ENCODE data around the gene EBI3.

The EBI3 gene

DNA sequence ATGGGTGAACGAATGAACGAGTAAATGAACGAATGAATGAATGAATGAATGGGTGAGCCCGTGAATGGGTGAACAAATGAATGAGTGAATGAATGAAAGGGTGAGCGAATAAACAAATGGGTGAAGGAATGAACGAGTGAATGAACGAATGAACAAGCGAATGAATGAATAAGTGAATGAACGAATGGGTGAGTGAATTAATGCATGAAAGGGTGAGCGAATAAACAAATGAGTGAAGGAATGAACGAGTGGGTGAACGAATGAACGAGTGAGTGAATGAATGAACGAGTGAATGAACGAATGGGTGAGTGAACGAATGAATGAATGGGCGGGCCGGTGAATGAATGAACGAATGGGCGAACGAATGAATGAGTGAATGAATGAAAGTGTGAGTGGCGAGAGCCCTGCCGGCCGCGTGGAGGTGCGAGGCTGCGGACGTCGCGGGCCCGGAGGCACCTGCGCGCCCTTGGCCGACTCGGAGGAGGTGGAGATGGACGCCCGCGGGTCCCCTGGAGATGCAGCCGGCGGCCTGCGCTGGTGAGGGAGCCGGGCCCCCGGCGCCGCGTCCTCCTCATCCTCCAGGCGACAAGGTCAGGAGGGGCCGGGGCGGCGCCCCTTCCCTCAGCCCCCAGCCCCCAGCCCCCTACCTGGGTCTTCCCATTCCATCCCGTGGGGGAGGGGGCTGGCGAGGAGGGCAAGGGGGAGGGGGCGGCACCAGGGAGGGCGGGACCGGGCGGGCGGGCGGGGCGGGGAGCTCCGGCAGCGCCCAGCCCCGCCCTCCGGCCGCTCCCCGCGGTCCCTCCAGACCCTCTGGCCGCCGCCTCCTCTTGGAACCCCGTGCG lies 31.5 kb upstream of the EBI3 start:
- Histone ChIP-seq H3K9me3 (ENCODE audit: low read depth, low read length) (no peaks in the 10 kb centered on the region), H3K36me3 (ENCODE audit: insufficient read depth, low read length) (no peaks in the 10 kb centered on the region), H3K27ac (no peak overlapping the region), H3K4me3 (peak overlapping the region; percentile 72), H3K9ac (ENCODE audit: insufficient read length) (no peak overlapping the region)
- no peak for DNase-seq (ENCODE audit: low read depth, low spot score)
- TF ChIP-seq EZH2 (IDR thresholded peaks at IDR 0.05) (no peak), FOXP2 (optimal IDR thresholded peaks at IDR 0.05; ENCODE audit: control extremely low read depth, extremely low read length, insufficient read depth) (no peak), POLR2AphosphoS5 (IDR thresholded peaks at IDR 0.05; ENCODE audit: borderline replicate concordance, low read depth, low read length) (no peak)

DNA sequence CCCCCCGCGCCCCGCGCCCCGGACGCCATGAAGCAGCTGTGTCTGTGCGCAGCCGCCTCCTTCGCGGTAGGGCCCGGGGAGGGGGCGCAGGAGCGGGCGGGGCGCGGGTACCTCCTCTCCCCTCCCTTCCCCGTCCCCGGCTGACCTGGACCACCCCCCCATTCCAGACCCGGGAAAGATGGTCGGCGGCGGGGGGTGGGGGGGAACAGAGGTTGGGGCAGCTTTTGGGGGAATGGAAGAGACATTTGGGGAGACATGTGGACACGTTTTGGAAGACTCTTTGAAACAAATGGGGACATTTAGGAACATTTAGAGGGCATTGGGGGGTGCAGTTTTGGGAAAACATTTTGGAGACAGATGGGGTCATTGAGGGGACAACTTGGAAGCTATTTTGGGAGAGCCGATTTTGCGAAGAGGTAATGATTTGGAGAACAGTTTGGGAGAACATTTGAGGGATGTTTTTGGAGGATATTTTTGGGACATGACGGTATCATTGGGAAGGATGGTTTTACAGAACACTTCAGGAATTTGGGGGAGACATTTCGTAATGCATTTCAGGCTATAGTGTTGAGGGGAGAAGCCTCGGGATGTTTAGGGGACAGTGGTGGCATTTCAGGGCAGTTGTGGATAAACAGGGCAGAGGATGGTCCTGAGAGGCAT lies 30.7 kb upstream of the EBI3 start:
- no peaks in the 10 kb centered on the region for H3K36me3 ChIP-seq (ENCODE audit: insufficient read depth, low read length)
- H3K27ac ChIP-seq: no peak overlapping the region
- TF ChIP-seq EZH2 (IDR thresholded peaks at IDR 0.05): no peak
- H3K9ac ChIP-seq (ENCODE audit: insufficient read length): peak overlapping the region; percentile 45
- peak overlapping the region; percentile 66 for H3K4me3 ChIP-seq
- DNase-seq (ENCODE audit: low read depth, low spot score): no peak
- no peaks in the 10 kb centered on the region for H3K9me3 ChIP-seq (ENCODE audit: low read depth, low read length)

DNA sequence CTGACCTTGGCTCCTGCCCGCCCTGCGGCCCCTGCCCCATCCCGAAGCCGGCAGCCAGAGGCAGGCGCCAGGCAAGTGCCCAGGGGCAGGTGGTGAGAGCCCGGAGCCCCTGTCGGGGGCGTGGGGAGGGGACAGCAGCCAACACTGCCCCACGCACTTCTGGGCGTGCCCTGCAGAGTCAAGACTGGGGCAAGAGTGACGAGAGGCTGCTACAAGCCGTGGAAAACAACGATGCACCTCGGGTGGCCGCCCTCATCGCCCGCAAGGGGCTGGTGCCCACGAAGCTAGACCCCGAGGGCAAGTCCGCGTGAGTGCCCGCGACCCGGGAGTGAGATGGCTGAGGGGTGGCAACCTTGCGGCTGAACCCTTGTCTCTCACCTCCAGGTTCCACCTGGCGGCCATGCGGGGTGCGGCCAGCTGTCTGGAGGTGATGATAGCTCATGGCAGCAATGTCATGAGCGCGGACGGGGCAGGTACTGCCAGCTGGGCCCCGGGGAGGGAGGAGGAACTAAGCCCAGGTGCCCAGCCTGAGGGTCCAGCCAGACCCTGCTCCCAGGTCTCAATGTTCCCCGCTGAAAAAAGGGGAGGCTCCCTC lies 29.5 kb upstream of the EBI3 start:
- Histone ChIP-seq H3K4me3 (no peak overlapping the region), H3K9ac (ENCODE audit: insufficient read length) (no peak overlapping the region), H3K9me3 (ENCODE audit: low read depth, low read length) (no peaks in the 10 kb centered on the region), H3K27ac (no peak overlapping the region), H3K36me3 (ENCODE audit: insufficient read depth, low read length) (no peaks in the 10 kb centered on the region)
- no peak for DNase-seq (ENCODE audit: low read depth, low spot score)
- no peak for TF ChIP-seq FOXP2 (optimal IDR thresholded peaks at IDR 0.05; ENCODE audit: control extremely low read depth, extremely low read length, insufficient read depth)
- no peak for TF ChIP-seq EZH2 (IDR thresholded peaks at IDR 0.05)

- Histone ChIP-seq H3K36me3 (ENCODE audit: insufficient read depth, low read length) (no peaks in the 10 kb centered on the region), H3K9me3 (ENCODE audit: low read depth, low read length) (no peaks in the 10 kb centered on the region), H3K27ac (no peak overlapping the region), H3K4me3 (no peak overlapping the region), H3K9ac (ENCODE audit: insufficient read length) (no peak overlapping the region)
- TF ChIP-seq EZH2 (IDR thresholded peaks at IDR 0.05): no peak
- TF ChIP-seq FOXP2 (optimal IDR thresholded peaks at IDR 0.05; ENCODE audit: control extremely low read depth, extremely low read length, insufficient read depth): no peak
- TF ChIP-seq POLR2AphosphoS5 (IDR thresholded peaks at IDR 0.05; ENCODE audit: borderline replicate concordance, low read depth, low read length): no peak
- DNase-seq (ENCODE audit: low read depth, low spot score): no peak
These were observed 28.3 kb upstream of the EBI3 start for GRCh38 chr19:4200940-4201542.

- Histone ChIP-seq H3K36me3 (ENCODE audit: insufficient read depth, low read length) (no peaks in the 10 kb centered on the region), H3K9me3 (ENCODE audit: low read depth, low read length) (no peaks in the 10 kb centered on the region), H3K4me3 (no peak overlapping the region), H3K9ac (ENCODE audit: insufficient read length) (no peak overlapping the region), H3K27ac (no peak overlapping the region)
- no peak for DNase-seq (ENCODE audit: low read depth, low spot score)
- TF ChIP-seq EZH2 (IDR thresholded peaks at IDR 0.05) (no peak), POLR2AphosphoS5 (IDR thresholded peaks at IDR 0.05; ENCODE audit: borderline replicate concordance, low read depth, low read length) (no peak), FOXP2 (optimal IDR thresholded peaks at IDR 0.05; ENCODE audit: control extremely low read depth, extremely low read length, insufficient read depth) (no peak)
These were observed 27.5 kb upstream of the EBI3 start for GRCh38 chr19:4201798-4202197.

GRCh38 chr19:4206818-4207484 lies 22.4 kb upstream of the EBI3 start:
- Histone ChIP-seq H3K9me3 (ENCODE audit: low read depth, low read length) (no peaks in the 10 kb centered on the region), H3K9ac (ENCODE audit: insufficient read length) (no peak overlapping the region), H3K27ac (no peak overlapping the region), H3K4me3 (no peak overlapping the region), H3K36me3 (ENCODE audit: insufficient read depth, low read length) (no peaks in the 10 kb centered on the region)
- no peak for DNase-seq (ENCODE audit: low read depth, low spot score)
- TF ChIP-seq EZH2 (IDR thresholded peaks at IDR 0.05): no peak
- no peak for TF ChIP-seq POLR2AphosphoS5 (IDR thresholded peaks at IDR 0.05; ENCODE audit: borderline replicate concordance, low read depth, low read length)
- no peak for TF ChIP-seq FOXP2 (optimal IDR thresholded peaks at IDR 0.05; ENCODE audit: control extremely low read depth, extremely low read length, insufficient read depth)

DNA sequence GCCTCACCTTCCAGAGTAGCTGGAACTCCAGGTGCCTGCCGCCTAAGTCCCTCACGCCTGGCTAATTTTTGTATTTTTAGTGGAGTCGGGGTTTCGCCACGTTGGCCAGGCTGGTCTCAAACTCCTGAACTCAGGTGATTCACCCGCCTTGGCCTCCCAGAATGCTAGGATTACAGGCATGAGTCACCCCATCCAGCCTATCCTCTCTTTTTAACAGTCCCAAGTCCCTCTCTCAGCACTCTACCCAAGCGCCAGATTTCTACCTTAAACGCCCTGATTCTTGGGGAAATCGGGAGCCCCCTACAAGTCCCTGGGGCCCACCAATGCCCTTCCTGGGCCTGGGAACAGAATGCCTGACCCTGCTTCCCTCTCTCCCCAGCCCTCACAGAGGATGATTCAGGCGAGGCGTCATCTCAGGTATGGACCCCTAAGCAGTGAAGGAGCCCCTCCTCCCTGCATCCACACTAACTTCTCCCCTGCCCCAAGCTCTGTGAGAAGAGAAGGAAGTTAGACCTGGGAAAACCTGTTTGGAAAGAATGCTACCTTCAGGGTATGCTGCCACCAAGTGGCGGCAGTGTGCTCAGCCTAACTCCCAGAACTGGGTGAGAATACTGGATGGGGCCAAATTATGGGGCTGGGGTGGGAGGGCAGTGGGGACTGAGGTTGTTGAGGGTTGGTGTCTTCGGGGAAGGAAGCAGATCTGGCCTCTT lies 20.8 kb upstream of the EBI3 start:
- no peak overlapping the region for H3K9ac ChIP-seq (ENCODE audit: insufficient read length)
- TF ChIP-seq FOXP2 (optimal IDR thresholded peaks at IDR 0.05; ENCODE audit: control extremely low read depth, extremely low read length, insufficient read depth): no peak
- no peak for TF ChIP-seq POLR2AphosphoS5 (IDR thresholded peaks at IDR 0.05; ENCODE audit: borderline replicate concordance, low read depth, low read length)
- TF ChIP-seq EZH2 (IDR thresholded peaks at IDR 0.05): no peak
- H3K4me3 ChIP-seq: no peak overlapping the region
- no peak overlapping the region for H3K27ac ChIP-seq
- no peak for DNase-seq (ENCODE audit: low read depth, low spot score)
- no peaks in the 10 kb centered on the region for H3K36me3 ChIP-seq (ENCODE audit: insufficient read depth, low read length)
- H3K9me3 ChIP-seq (ENCODE audit: low read depth, low read length): no peaks in the 10 kb centered on the region

Measured in SK-N-MC (cell line).